ENCODE measurements around the gene PROCA1. TPM values are rescaled to one million over a fixed set of nuclear protein-coding genes. Genes with fewer than 3 reads are reported as not detected.
A peak's percentile ranks its signal among the peaks of the same experiment; 100 is the strongest.

PROCA1 gene
- total and polyA plus RNA-seq, 5 donors from 2014 or later, result 0.37 to 5.3 (median 0.65) TPM; not detected in 1

DNA sequence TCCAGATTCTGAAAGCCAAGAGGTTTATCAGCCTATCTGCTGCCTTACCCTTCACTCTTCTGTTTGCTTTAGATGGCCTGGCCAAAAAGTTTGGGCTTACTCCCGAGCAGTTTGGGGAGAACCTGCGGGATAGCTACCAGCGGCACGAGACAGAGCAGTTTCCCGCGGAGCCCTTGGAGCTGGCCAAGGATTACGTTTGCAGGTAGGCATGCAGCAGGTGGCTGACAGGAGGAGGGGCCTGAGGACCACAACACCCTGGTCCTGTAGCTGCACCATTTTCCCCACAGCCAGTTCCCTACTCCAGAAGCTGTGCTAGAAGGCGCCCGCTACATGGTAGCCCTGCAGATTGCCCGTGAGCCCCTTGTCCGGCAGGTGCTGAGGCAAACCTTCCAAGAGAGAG lies 29.0 kb downstream of the PROCA1 start:
- no peak for DNase-seq
- H3K9me3 ChIP-seq (ENCODE audit: control insufficient read depth in 2 of 2, low read length in 2 of 2), result no peaks in the 10 kb centered on the region
- H3K4me1 ChIP-seq (ENCODE audit: control insufficient read depth, insufficient read depth, low read length, poor library complexity, severe bottlenecking), result no peaks in the 10 kb centered on the region
- no peaks in the 10 kb centered on the region for H3K27me3 Mint-ChIP-seq
- no peaks in the 10 kb centered on the region for H3K9me3 Mint-ChIP-seq
- no peak overlapping the region for H3K4me3 ChIP-seq (ENCODE audit: low read depth, low read length)
- ATAC-seq (ENCODE audit: low read depth in 2 of 2), result no peak
- no peak overlapping the region for H3K27ac Mint-ChIP-seq
- H3K36me3 Mint-ChIP-seq, result peaks cover 42% of the 10 kb centered on the region
- no peak overlapping the region for H3K4me3 Mint-ChIP-seq
- peaks cover 0 to 2% (median 0%) of the 10 kb centered on the region in 4 donors for H3K4me1 Mint-ChIP-seq
- H3K27me3 ChIP-seq (ENCODE audit: control insufficient read depth, insufficient read depth, low read length), result no peaks in the 10 kb centered on the region
- no peak overlapping the region for H3K27ac ChIP-seq (ENCODE audit: insufficient read depth, low read length, poor library complexity, severe bottlenecking)
- peaks cover 91% of the 10 kb centered on the region for H3K36me3 ChIP-seq (ENCODE audit: control insufficient read depth, insufficient read depth, low read length)

DNA sequence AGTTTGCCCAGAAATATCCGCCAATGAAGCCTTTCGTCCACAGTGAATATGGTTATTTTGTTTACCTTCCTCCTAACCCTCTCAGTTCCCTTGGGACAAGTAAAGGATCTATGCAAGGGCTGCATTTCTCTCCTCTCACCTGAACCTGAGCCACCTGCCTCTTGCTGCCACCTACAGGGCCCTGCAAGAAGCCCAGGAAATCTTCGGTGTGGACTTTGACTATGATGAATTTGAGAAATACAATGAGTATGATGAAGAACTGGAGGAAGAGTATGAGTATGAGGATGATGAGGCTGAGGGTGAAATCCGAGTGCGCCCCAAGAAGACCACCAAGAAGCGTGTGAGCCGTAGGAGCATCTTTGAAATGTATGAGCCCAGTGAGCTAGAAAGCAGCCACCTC lies 35.7 kb downstream of the PROCA1 start:
- Mint-ChIP-seq H3K36me3 (peaks cover 56% of the 10 kb centered on the region), H3K27ac (peak overlapping the region in 1 of 3 donors; percentile 5)

DNA sequence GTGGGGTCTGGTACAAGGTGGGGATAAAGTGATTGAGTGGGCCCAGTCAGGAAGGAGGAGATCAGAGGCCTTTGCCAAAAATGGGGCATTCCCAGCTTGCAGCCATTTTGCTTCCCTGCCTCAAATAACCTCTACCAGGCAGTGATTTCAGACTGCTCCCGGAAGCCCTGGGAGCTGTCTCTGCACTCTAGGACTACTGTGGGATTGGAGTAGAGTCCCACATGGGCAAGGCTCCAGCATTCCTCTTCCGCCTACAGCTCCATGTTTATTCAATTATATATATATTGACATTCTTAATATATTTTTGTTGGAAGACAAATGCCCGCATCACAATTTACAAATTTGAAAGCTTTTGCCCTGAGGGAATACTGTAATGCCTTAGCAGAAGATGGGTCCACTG lies 36.2 kb downstream of the PROCA1 start:
- no peak for ATAC-seq (ENCODE audit: low read depth in 2 of 2)
- Histone ChIP-seq H3K4me3 (ENCODE audit: low read depth, low read length) (no peak overlapping the region), H3K9me3 (ENCODE audit: control insufficient read depth in 2 of 2, low read length in 2 of 2) (no peaks in the 10 kb centered on the region), H3K27me3 (ENCODE audit: control insufficient read depth, insufficient read depth, low read length) (no peaks in the 10 kb centered on the region), H3K4me1 (ENCODE audit: control insufficient read depth, insufficient read depth, low read length, poor library complexity, severe bottlenecking) (no peaks in the 10 kb centered on the region), H3K27ac (ENCODE audit: insufficient read depth, low read length, poor library complexity, severe bottlenecking) (no peak overlapping the region), H3K36me3 (ENCODE audit: control insufficient read depth, insufficient read depth, low read length) (peaks cover 88% of the 10 kb centered on the region)
- H3K27me3 Mint-ChIP-seq, result no peaks in the 10 kb centered on the region
- no peaks in the 10 kb centered on the region for H3K9me3 Mint-ChIP-seq
- H3K27ac Mint-ChIP-seq, result no peak overlapping the region
- DNase-seq, result no peak
- no peak overlapping the region for H3K4me3 Mint-ChIP-seq
- H3K4me1 Mint-ChIP-seq, result peaks cover 0 to 10% (median 5%) of the 10 kb centered on the region in 4 donors
- peaks cover 58% of the 10 kb centered on the region for H3K36me3 Mint-ChIP-seq

More for the DNA sequence above, 35.7 kb downstream of the PROCA1 start:
- ATAC-seq (ENCODE audit: low read depth in 2 of 2) (no peak), DNase-seq (peak in 2 of 3 donors; percentile 2 to 40)
- Mint-ChIP-seq H3K4me3 (peak overlapping the region in 1 of 4 donors; percentile 34), H3K4me1 (peaks cover 0 to 8% (median 4%) of the 10 kb centered on the region in 4 donors), H3K27me3 (no peaks in the 10 kb centered on the region), H3K9me3 (no peaks in the 10 kb centered on the region)
- peaks cover 90% of the 10 kb centered on the region for H3K36me3 ChIP-seq (ENCODE audit: control insufficient read depth, insufficient read depth, low read length)
- H3K27me3 ChIP-seq (ENCODE audit: control insufficient read depth, insufficient read depth, low read length), result no peaks in the 10 kb centered on the region
- H3K9me3 ChIP-seq (ENCODE audit: control insufficient read depth in 2 of 2, low read length in 2 of 2), result no peaks in the 10 kb centered on the region
- H3K4me3 ChIP-seq (ENCODE audit: low read depth, low read length), result no peak overlapping the region
- no peaks in the 10 kb centered on the region for H3K4me1 ChIP-seq (ENCODE audit: control insufficient read depth, insufficient read depth, low read length, poor library complexity, severe bottlenecking)
- H3K27ac ChIP-seq (ENCODE audit: insufficient read depth, low read length, poor library complexity, severe bottlenecking), result no peak overlapping the region

DNA sequence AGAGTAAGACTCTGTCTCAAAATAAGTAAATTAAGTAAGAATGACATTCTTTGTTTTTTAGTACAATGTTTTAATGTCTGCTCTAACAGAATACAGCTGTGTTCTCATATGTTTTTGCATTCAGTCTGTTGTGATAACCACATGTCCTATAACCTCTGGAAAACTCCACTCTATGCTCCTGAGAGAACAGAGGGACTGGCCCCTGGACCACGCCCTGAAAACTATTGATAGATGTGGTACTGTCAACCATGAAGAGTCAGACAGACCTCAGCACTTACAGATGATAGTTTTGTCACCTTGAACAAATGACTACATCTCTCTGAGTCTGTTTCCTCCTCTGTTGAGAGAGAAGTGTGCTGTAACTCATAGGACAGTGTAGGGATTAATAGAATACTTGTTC lies 41.8 kb downstream of the PROCA1 start:
- Mint-ChIP-seq H3K4me3 (no peak overlapping the region), H3K9me3 (no peaks in the 10 kb centered on the region), H3K4me1 (peaks cover 2 to 35% (median 30%) of the 10 kb centered on the region in 4 donors), H3K27ac (peak overlapping the region in 1 of 3 donors; percentile 23), H3K36me3 (peaks cover 44% of the 10 kb centered on the region), H3K27me3 (no peaks in the 10 kb centered on the region)
- Histone ChIP-seq H3K36me3 (ENCODE audit: control insufficient read depth, insufficient read depth, low read length) (peaks cover 70% of the 10 kb centered on the region), H3K9me3 (ENCODE audit: control insufficient read depth in 2 of 2, low read length in 2 of 2) (no peaks in the 10 kb centered on the region), H3K27me3 (ENCODE audit: control insufficient read depth, insufficient read depth, low read length) (no peaks in the 10 kb centered on the region), H3K4me3 (ENCODE audit: low read depth, low read length) (no peak overlapping the region), H3K4me1 (ENCODE audit: control insufficient read depth, insufficient read depth, low read length, poor library complexity, severe bottlenecking) (peaks cover 9% of the 10 kb centered on the region), H3K27ac (ENCODE audit: insufficient read depth, low read length, poor library complexity, severe bottlenecking) (no peak overlapping the region)
- ATAC-seq (ENCODE audit: low read depth in 2 of 2) (no peak), DNase-seq (no peak)

DNA sequence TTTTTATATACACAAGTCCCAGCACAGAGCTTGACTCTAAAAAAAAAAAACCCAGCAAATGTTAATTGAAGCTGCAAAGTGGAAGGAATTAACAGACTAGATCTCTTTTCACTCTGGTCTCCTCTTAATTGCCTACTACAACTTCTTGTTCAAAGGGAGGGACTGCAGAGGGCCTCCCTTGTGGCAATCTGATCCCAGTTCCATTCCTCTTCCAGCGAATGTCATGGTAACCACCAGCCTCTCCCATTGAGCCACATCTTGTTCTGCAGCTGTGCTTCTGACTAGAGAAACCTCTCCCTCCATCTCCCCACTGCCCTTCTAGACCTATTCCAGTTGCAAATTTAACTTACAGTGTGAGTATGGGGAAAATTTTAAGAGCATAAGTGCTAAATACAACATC lies 43.8 kb downstream of the PROCA1 start:
- no peaks in the 10 kb centered on the region for H3K9me3 Mint-ChIP-seq
- H3K27ac Mint-ChIP-seq, result peak overlapping the region in 2 of 3 donors; percentile 6 to 70
- peaks cover 30% of the 10 kb centered on the region for H3K36me3 Mint-ChIP-seq
- H3K4me1 ChIP-seq (ENCODE audit: control insufficient read depth, insufficient read depth, low read length, poor library complexity, severe bottlenecking), result peaks cover 22% of the 10 kb centered on the region
- H3K27ac ChIP-seq (ENCODE audit: insufficient read depth, low read length, poor library complexity, severe bottlenecking), result no peak overlapping the region
- H3K9me3 ChIP-seq (ENCODE audit: control insufficient read depth in 2 of 2, low read length in 2 of 2), result no peaks in the 10 kb centered on the region
- peak overlapping the region; percentile 3 for H3K4me3 ChIP-seq (ENCODE audit: low read depth, low read length)
- DNase-seq (no peak), ATAC-seq (ENCODE audit: low read depth in 2 of 2) (no peak)
- peaks cover 52% of the 10 kb centered on the region for H3K36me3 ChIP-seq (ENCODE audit: control insufficient read depth, insufficient read depth, low read length)
- H3K27me3 ChIP-seq (ENCODE audit: control insufficient read depth, insufficient read depth, low read length), result no peaks in the 10 kb centered on the region
- H3K4me1 Mint-ChIP-seq, result peaks cover 18 to 51% (median 47%) of the 10 kb centered on the region in 4 donors
- H3K27me3 Mint-ChIP-seq, result no peaks in the 10 kb centered on the region
- no peak overlapping the region for H3K4me3 Mint-ChIP-seq

DNA sequence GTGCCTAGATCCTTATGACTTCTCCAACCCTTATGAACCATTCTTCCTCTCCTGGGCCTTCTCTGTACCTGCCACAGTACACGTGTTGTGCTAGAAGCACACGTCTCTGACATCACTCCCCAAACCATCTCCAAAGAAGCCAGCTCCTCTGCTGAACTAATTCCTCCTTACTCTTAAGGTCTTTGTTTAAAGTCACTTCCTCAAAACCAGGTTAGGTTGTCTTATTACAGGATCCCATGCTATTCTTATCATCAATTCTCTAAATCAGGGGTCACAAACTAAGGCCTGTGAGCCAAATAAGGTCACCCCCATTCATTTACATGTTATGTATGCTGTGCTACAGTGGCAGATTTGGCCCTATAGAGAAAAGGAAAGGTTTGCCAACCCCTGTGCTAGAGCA lies 45.7 kb downstream of the PROCA1 start:
- H3K4me3 ChIP-seq (ENCODE audit: low read depth, low read length), result no peak overlapping the region
- H3K36me3 ChIP-seq (ENCODE audit: control insufficient read depth, insufficient read depth, low read length), result peaks cover 36% of the 10 kb centered on the region
- Mint-ChIP-seq H3K9me3 (no peaks in the 10 kb centered on the region), H3K27ac (peak overlapping the region in 1 of 3 donors; percentile 11), H3K4me1 (peaks cover 24 to 64% (median 55%) of the 10 kb centered on the region in 4 donors), H3K27me3 (no peaks in the 10 kb centered on the region), H3K36me3 (peaks cover 18% of the 10 kb centered on the region), H3K4me3 (peak overlapping the region in 1 of 4 donors; percentile 74)
- no peaks in the 10 kb centered on the region for H3K9me3 ChIP-seq (ENCODE audit: control insufficient read depth in 2 of 2, low read length in 2 of 2)
- H3K27ac ChIP-seq (ENCODE audit: insufficient read depth, low read length, poor library complexity, severe bottlenecking), result no peak overlapping the region
- DNase-seq, result no peak
- H3K4me1 ChIP-seq (ENCODE audit: control insufficient read depth, insufficient read depth, low read length, poor library complexity, severe bottlenecking), result peaks cover 35% of the 10 kb centered on the region
- ATAC-seq (ENCODE audit: low read depth in 2 of 2), result no peak
- no peaks in the 10 kb centered on the region for H3K27me3 ChIP-seq (ENCODE audit: control insufficient read depth, insufficient read depth, low read length)

DNA sequence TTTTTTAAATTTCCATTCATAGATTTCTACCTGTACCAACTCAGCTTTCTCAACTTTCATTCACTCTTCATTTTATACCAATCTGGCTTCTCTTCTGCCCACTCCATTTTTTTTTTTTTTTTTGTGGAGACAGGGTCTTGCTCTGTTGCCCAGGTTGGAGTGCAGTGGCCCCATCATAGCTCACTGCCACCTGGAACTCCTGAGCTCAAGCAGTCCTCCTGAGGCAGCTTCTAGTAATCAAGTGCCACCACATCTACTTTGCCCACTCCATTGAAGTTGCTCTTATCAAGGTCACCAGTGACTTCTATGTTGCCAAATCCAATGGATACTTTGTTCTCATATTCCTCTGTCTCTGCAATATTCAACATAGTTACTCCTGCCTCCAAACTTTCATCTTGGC lies 48.0 kb downstream of the PROCA1 start:
- Histone ChIP-seq H3K27me3 (ENCODE audit: control insufficient read depth, insufficient read depth, low read length) (no peaks in the 10 kb centered on the region), H3K36me3 (ENCODE audit: control insufficient read depth, insufficient read depth, low read length) (peaks cover 26% of the 10 kb centered on the region), H3K4me1 (ENCODE audit: control insufficient read depth, insufficient read depth, low read length, poor library complexity, severe bottlenecking) (peaks cover 45% of the 10 kb centered on the region), H3K4me3 (ENCODE audit: low read depth, low read length) (peak overlapping the region; percentile 79), H3K27ac (ENCODE audit: insufficient read depth, low read length, poor library complexity, severe bottlenecking) (no peak overlapping the region), H3K9me3 (ENCODE audit: control insufficient read depth in 2 of 2, low read length in 2 of 2) (no peaks in the 10 kb centered on the region)
- Mint-ChIP-seq H3K36me3 (peaks cover 15% of the 10 kb centered on the region), H3K27ac (peak overlapping the region in 2 of 3 donors; percentile 100), H3K27me3 (no peaks in the 10 kb centered on the region), H3K4me3 (peak overlapping the region; percentile 99 to 100 (median 100)), H3K9me3 (no peaks in the 10 kb centered on the region), H3K4me1 (peaks cover 24 to 73% (median 62%) of the 10 kb centered on the region in 4 donors)
- no peak for ATAC-seq (ENCODE audit: low read depth in 2 of 2)
- DNase-seq, result no peak

DNA sequence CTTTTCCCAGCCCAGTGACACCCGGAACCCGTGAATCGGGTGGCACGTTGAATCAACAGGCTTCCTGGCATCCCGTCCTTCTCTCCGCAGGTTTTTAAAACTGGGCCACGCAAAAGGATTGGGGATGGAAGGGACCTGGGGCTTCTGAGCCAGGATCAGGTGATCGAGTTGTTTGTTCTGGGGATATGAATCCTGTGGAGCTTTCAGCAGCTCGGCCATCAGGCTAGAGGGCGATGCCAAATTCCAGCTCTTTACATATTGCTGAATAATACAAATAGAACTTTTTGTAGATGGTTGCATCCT lies 49.2 kb downstream of the PROCA1 start:
- Histone ChIP-seq H3K27me3 (ENCODE audit: control insufficient read depth, insufficient read depth, low read length) (no peaks in the 10 kb centered on the region), H3K9me3 (ENCODE audit: control insufficient read depth in 2 of 2, low read length in 2 of 2) (no peaks in the 10 kb centered on the region), H3K27ac (ENCODE audit: insufficient read depth, low read length, poor library complexity, severe bottlenecking) (peak overlapping the region; percentile 99), H3K36me3 (ENCODE audit: control insufficient read depth, insufficient read depth, low read length) (peaks cover 20% of the 10 kb centered on the region), H3K4me1 (ENCODE audit: control insufficient read depth, insufficient read depth, low read length, poor library complexity, severe bottlenecking) (peaks cover 45% of the 10 kb centered on the region), H3K4me3 (ENCODE audit: low read depth, low read length) (peak overlapping the region; percentile 79)
- no peak for DNase-seq
- peak overlapping the region; percentile 100 for H3K27ac Mint-ChIP-seq
- H3K36me3 Mint-ChIP-seq, result peaks cover 6% of the 10 kb centered on the region
- peaks cover 24 to 69% (median 52%) of the 10 kb centered on the region in 4 donors for H3K4me1 Mint-ChIP-seq
- H3K9me3 Mint-ChIP-seq, result no peaks in the 10 kb centered on the region
- peak overlapping the region; percentile 99 to 100 (median 100) for H3K4me3 Mint-ChIP-seq
- ATAC-seq (ENCODE audit: low read depth in 2 of 2), result no peak
- no peaks in the 10 kb centered on the region for H3K27me3 Mint-ChIP-seq
